ENCODE results near the gene RNF208. TPM values are rescaled to one million over a fixed set of nuclear protein-coding genes. Genes with fewer than 3 reads are reported as not detected.

The RNF208 gene
- total RNA-seq, 1 donor from 2014 or later = not detected

- DNase-seq (ENCODE audit: low read depth) (no peak), FAIRE-seq (no peak)
- peaks cover 18% of the 10 kb centered on the region for H3K27me3 ChIP-seq (ENCODE audit: control insufficient read depth, insufficient read depth, low read length)
- H3K4me3 ChIP-seq (ENCODE audit: low read depth, low read length) = no peak overlapping the region
- TF ChIP-seq CTCF (IDR thresholded peaks at IDR 0.05; ENCODE audit: insufficient read depth, low read length, severe bottlenecking) = peak; percentile 25
- peaks cover 3% of the 10 kb centered on the region for H3K36me3 ChIP-seq (ENCODE audit: control insufficient read depth, insufficient read depth, low read length)
These were observed 46.6 kb downstream of the RNF208 start for GRCh38 chr9:137175345-137175961.

- no peak for TF ChIP-seq CTCF (IDR thresholded peaks at IDR 0.05; ENCODE audit: insufficient read depth, low read length, severe bottlenecking)
- no peak overlapping the region for H3K4me3 ChIP-seq (ENCODE audit: low read depth, low read length)
- DNase-seq (ENCODE audit: low read depth) = no peak
- peaks cover under 1% of the 10 kb centered on the region for H3K36me3 ChIP-seq (ENCODE audit: control insufficient read depth, insufficient read depth, low read length)
- no peak for FAIRE-seq
- H3K27me3 ChIP-seq (ENCODE audit: control insufficient read depth, insufficient read depth, low read length) = peaks cover 22% of the 10 kb centered on the region
These were observed 47.2 kb downstream of the RNF208 start for GRCh38 chr9:137174722-137175293.

- Histone ChIP-seq H3K36me3 (ENCODE audit: control insufficient read depth, insufficient read depth, low read length) (no peaks in the 10 kb centered on the region), H3K4me3 (ENCODE audit: low read depth, low read length) (no peak overlapping the region), H3K27me3 (ENCODE audit: control insufficient read depth, insufficient read depth, low read length) (peaks cover 22% of the 10 kb centered on the region)
- TF ChIP-seq CTCF (IDR thresholded peaks at IDR 0.05; ENCODE audit: insufficient read depth, low read length, severe bottlenecking) = no peak
- FAIRE-seq (no peak), DNase-seq (ENCODE audit: low read depth) (no peak)
These were observed 48.0 kb downstream of the RNF208 start for GRCh38 chr9:137173796-137174664.

GRCh38 chr9:137172901-137173795, 48.9 kb downstream of the RNF208 start:
- Histone ChIP-seq H3K4me3 (ENCODE audit: low read depth, low read length) (no peak overlapping the region), H3K36me3 (ENCODE audit: control insufficient read depth, insufficient read depth, low read length) (no peaks in the 10 kb centered on the region), H3K27me3 (ENCODE audit: control insufficient read depth, insufficient read depth, low read length) (peaks cover 23% of the 10 kb centered on the region)
- FAIRE-seq (no peak), DNase-seq (ENCODE audit: low read depth) (no peak)
- TF ChIP-seq CTCF (IDR thresholded peaks at IDR 0.05; ENCODE audit: insufficient read depth, low read length, severe bottlenecking) = no peak

GRCh38 chr9:137171149-137171900, 50.7 kb downstream of the RNF208 start:
- H3K27me3 ChIP-seq (ENCODE audit: control insufficient read depth, insufficient read depth, low read length) = peaks cover 29% of the 10 kb centered on the region
- no peak for DNase-seq (ENCODE audit: low read depth)
- no peaks in the 10 kb centered on the region for H3K36me3 ChIP-seq (ENCODE audit: control insufficient read depth, insufficient read depth, low read length)
- no peak for TF ChIP-seq CTCF (IDR thresholded peaks at IDR 0.05; ENCODE audit: insufficient read depth, low read length, severe bottlenecking)
- FAIRE-seq = no peak
- no peak overlapping the region for H3K4me3 ChIP-seq (ENCODE audit: low read depth, low read length)
